H9 (cell line): ENCODE data around the gene MRPS26. TPM values are rescaled to one million over a fixed set of nuclear protein-coding genes. Genes with fewer than 3 reads are reported as not detected.

ENCODE experiments used
- DNase-seq: peaks from one replicate; pipeline ENCODE4 v3.0.0-alpha.2; 2017
- H2AFZ ChIP-seq: one replicate; pipeline ENCODE4 v1.6.1; 2013; ENCODE audit warnings: mild to moderate bottlenecking, low read length, control low read depth, moderate library complexity
- H2AK5ac ChIP-seq: 2 replicates; pipeline ENCODE4 v1.6.1; 2013; ENCODE audit warnings: low read length, control low read depth, mixed read lengths; ENCODE audit not compliant: insufficient read length
- H2BK120ac ChIP-seq: one replicate; pipeline ENCODE4 v1.6.1; 2013; ENCODE audit warnings: low read depth, mild to moderate bottlenecking, low read length, control low read depth, inconsistent platforms; ENCODE audit not compliant: poor library complexity, severe bottlenecking
- H2BK12ac ChIP-seq: 2 replicates; pipeline ENCODE4 v1.6.1; 2013; ENCODE audit warnings: low read length, control low read depth, mixed read lengths, low read depth; ENCODE audit not compliant: insufficient read length
- H2BK15ac ChIP-seq: 2 replicates; pipeline ENCODE4 v1.6.1; 2013; ENCODE audit warnings: low read depth, low read length, control low read depth
- H2BK20ac ChIP-seq: one replicate; pipeline ENCODE4 v1.6.1; 2013; ENCODE audit warnings: low read depth, mild to moderate bottlenecking, low read length, control low read depth, inconsistent platforms; ENCODE audit not compliant: poor library complexity, severe bottlenecking
- H2BK5ac ChIP-seq: 2 replicates; pipeline ENCODE4 v1.6.1; 2013; ENCODE audit warnings: low read length, control low read depth, mixed read lengths; ENCODE audit not compliant: insufficient read length
- H3K14ac ChIP-seq: 2 replicates; pipeline ENCODE4 v1.6.1; 2013; ENCODE audit warnings: low read length, control low read depth; ENCODE audit not compliant: insufficient read depth
- H3K18ac ChIP-seq: 2 replicates; pipeline ENCODE4 v1.6.1; 2013; ENCODE audit warnings: low read depth, mild to moderate bottlenecking, mixed read lengths, low read length, control low read depth; ENCODE audit not compliant: insufficient read length
- H3K23ac ChIP-seq: 2 replicates; pipeline ENCODE4 v1.6.1; 2013; ENCODE audit warnings: low read length, control low read depth, mixed read lengths, low read depth; ENCODE audit not compliant: insufficient read length
- H3K23me2 ChIP-seq: 2 replicates; pipeline ENCODE4 v1.6.1; 2013; ENCODE audit warnings: low read depth, mild to moderate bottlenecking, mixed read lengths, low read length, control low read depth; ENCODE audit not compliant: insufficient read length, poor library complexity, severe bottlenecking
- H3K27ac ChIP-seq: 2 replicates; pipeline ENCODE4 v1.5.1; 2013; ENCODE audit warnings: low read length, control low read depth, mixed read lengths, low read depth; ENCODE audit not compliant: insufficient read length
- H3K27me3 ChIP-seq: 2 replicates; pipeline ENCODE4 v1.6.1; 2013; ENCODE audit warnings: low read length, control low read depth, inconsistent platforms; ENCODE audit not compliant: insufficient read depth
- H3K4ac ChIP-seq: 2 replicates; pipeline ENCODE4 v1.6.1; 2013; ENCODE audit warnings: low read depth, mild to moderate bottlenecking, control low read depth, inconsistent platforms, low read length, moderate library complexity
- H3K4me1 ChIP-seq: 2 replicates; pipeline ENCODE4 v1.6.1; 2013; ENCODE audit warnings: low read length, control low read depth, inconsistent platforms; ENCODE audit not compliant: insufficient read depth
- H3K4me2 ChIP-seq: 2 replicates; pipeline ENCODE4 v1.6.1; 2013; ENCODE audit warnings: low read length, control low read depth, mixed read lengths; ENCODE audit not compliant: insufficient read length, insufficient read depth
- H3K56ac ChIP-seq: 2 replicates; pipeline ENCODE4 v1.6.1; 2013; ENCODE audit warnings: low read depth, mild to moderate bottlenecking, mixed read lengths, low read length, control low read depth; ENCODE audit not compliant: insufficient read length
- H3K79me1 ChIP-seq: 2 replicates; pipeline ENCODE4 v1.6.1; 2013; ENCODE audit warnings: low read depth, mild to moderate bottlenecking, moderate library complexity, low read length, control low read depth, inconsistent platforms; ENCODE audit not compliant: insufficient read depth, poor library complexity, severe bottlenecking
- H3K79me2 ChIP-seq: 2 replicates; pipeline ENCODE4 v1.6.1; 2013; ENCODE audit warnings: low read length, control low read depth, inconsistent platforms; ENCODE audit not compliant: insufficient read depth
- H3K9ac ChIP-seq: 2 replicates; pipeline ENCODE4 v1.6.1; 2013; ENCODE audit warnings: low read length, control low read depth, mixed read lengths; ENCODE audit not compliant: insufficient read length; ENCODE audit errors: extremely low read depth
- H3K9me3 ChIP-seq: one replicate; pipeline ENCODE4 v1.6.1; 2013; ENCODE audit warnings: low read depth, low read length, inconsistent platforms; ENCODE audit not compliant: control insufficient read depth
- H3T11ph ChIP-seq: one replicate; pipeline ENCODE4 v1.6.1; 2013; ENCODE audit warnings: mild to moderate bottlenecking, low read length, control low read depth, inconsistent platforms
- H4K20me1 ChIP-seq: one replicate; pipeline ENCODE4 v1.6.1; 2013; ENCODE audit not compliant: control insufficient read depth, insufficient read length, insufficient read depth
- H4K5ac ChIP-seq: 2 replicates; pipeline ENCODE4 v1.6.1; 2013; ENCODE audit warnings: low read depth, mild to moderate bottlenecking, mixed read lengths, low read length, control low read depth; ENCODE audit not compliant: insufficient read length
- H4K8ac ChIP-seq: replicated peaks from 2 replicates; pipeline ENCODE4 v1.6.1; 2013; ENCODE audit warnings: low read length, control low read depth, mixed read lengths, low read depth; ENCODE audit not compliant: insufficient read length
- H4K91ac ChIP-seq: 2 replicates; pipeline ENCODE4 v1.6.1; 2013; ENCODE audit warnings: low read depth, mild to moderate bottlenecking, moderate library complexity, mixed read lengths, low read length, control low read depth; ENCODE audit not compliant: insufficient read length
- H3K27ac Mint-ChIP-seq, 3 experiments: 2 replicates in 2 of 3; 3 replicates in 1 of 3; pipeline ENCODE4 v1.8.0; 2020 to 2021; ENCODE audit warnings: mixed read lengths in 3 of 3, mild to moderate bottlenecking in 1 of 3, moderate library complexity in 1 of 3
- H3K27me3 Mint-ChIP-seq: 2 replicates; pipeline ENCODE4 v1.8.0; 2021; ENCODE audit warnings: low read depth, mild to moderate bottlenecking, moderate library complexity, mixed read lengths
- H3K36me3 Mint-ChIP-seq, 3 experiments: 2 replicates in 2 of 3; 3 replicates in 1 of 3; pipeline ENCODE4 v1.8.0; 2020 to 2021; ENCODE audit warnings: low read depth in 3 of 3, mixed read lengths in 3 of 3; ENCODE audit not compliant: insufficient read depth in 1 of 3
- H3K4me1 Mint-ChIP-seq, 2 experiments: 2 replicates each; pipeline ENCODE4 v1.8.0; 2020; ENCODE audit warnings: mixed read lengths in 2 of 2
- H3K4me3 Mint-ChIP-seq, 2 experiments: 2 replicates in 1 of 2; 3 replicates in 1 of 2; pipeline ENCODE4 v1.8.0; 2020 to 2021; ENCODE audit warnings: mild to moderate bottlenecking in 2 of 2, mixed read lengths in 2 of 2, moderate library complexity in 1 of 2
- H3K9me3 Mint-ChIP-seq, 2 experiments: 2 replicates in 1 of 2; 3 replicates in 1 of 2; pipeline ENCODE4 v1.8.0; 2020; ENCODE audit warnings: mild to moderate bottlenecking in 2 of 2, mixed read lengths in 2 of 2, moderate library complexity in 1 of 2
- WGBS: extraction: QIAGEN DNeasy Blood & Tissue Kit; methylation state at CpG from one replicate; pipeline ENCODE4 v1.1.7; 2013; ENCODE audit warnings: missing lambda C conversion rate, low lambda C conversion rate, mixed read lengths; ENCODE audit not compliant: insufficient read length; ENCODE audit errors: extremely low coverage; 5-methylcytosine and 5-hydroxymethylcytosine counted together
- total RNA-seq: library from RNA; stranded (reverse); gene quantifications from 2 replicates; pipeline ENCODE4 v1.2.1, GENCODE V29; 2021
- TF ChIP-seq, protein P1 (sequence below): fragments of 200-600 bp; sonication (generic); conservative IDR thresholded peaks from 3 replicates; pipeline ENCODE4 v1.8.0; 2021; ENCODE audit warnings: antibody characterized with exemption, mild to moderate bottlenecking

The MRPS26 gene
- total RNA-seq, 1 experiment from 2014 or later: 97.6 TPM

- no peak overlapping the region for H4K91ac ChIP-seq
- no peak overlapping the region for H4K5ac ChIP-seq
- no peaks in the 10 kb centered on the region for H3K9me3 ChIP-seq
- no peak overlapping the region for H3K9ac ChIP-seq
- Mint-ChIP-seq H3K27me3 (no peaks in the 10 kb centered on the region), H3K27ac (no peak overlapping the region), H3K4me1 (no peaks in the 10 kb centered on the region), H3K9me3 (no peaks in the 10 kb centered on the region), H3K4me3 (no peak overlapping the region), H3K36me3 (peaks cover 16 to 66% (median 50%) of the 10 kb centered on the region in 3 experiments)
- no peak overlapping the region for H3K23ac ChIP-seq
- H3K56ac ChIP-seq: no peak overlapping the region
- H3K79me1 ChIP-seq: no peaks in the 10 kb centered on the region
- H3K14ac ChIP-seq: no peak overlapping the region
- no peak overlapping the region for H2BK15ac ChIP-seq
- H3K23me2 ChIP-seq: no peaks in the 10 kb centered on the region
- no CpG with 5 or more reads among the region's 2 CpGs for WGBS
- DNase-seq: no peak
- H3T11ph ChIP-seq: no peak overlapping the region
- H2BK120ac ChIP-seq: no peak overlapping the region
- no peak overlapping the region for H2AK5ac ChIP-seq
- H3K4ac ChIP-seq: no peak overlapping the region
- H2BK12ac ChIP-seq: no peak overlapping the region
- H3K27me3 ChIP-seq: no peaks in the 10 kb centered on the region
- no peak overlapping the region for H4K8ac ChIP-seq
- H2BK20ac ChIP-seq: no peak overlapping the region
- no peak overlapping the region for H3K18ac ChIP-seq
- no peaks in the 10 kb centered on the region for H3K4me1 ChIP-seq
- no peak overlapping the region for H2AFZ ChIP-seq
- no peaks in the 10 kb centered on the region for H3K79me2 ChIP-seq
- no peak overlapping the region for H3K27ac ChIP-seq
- no peak overlapping the region for H2BK5ac ChIP-seq
- H4K20me1 ChIP-seq: no peaks in the 10 kb centered on the region
- no peak overlapping the region for H3K4me2 ChIP-seq
- TF ChIP-seq, protein P1, sequence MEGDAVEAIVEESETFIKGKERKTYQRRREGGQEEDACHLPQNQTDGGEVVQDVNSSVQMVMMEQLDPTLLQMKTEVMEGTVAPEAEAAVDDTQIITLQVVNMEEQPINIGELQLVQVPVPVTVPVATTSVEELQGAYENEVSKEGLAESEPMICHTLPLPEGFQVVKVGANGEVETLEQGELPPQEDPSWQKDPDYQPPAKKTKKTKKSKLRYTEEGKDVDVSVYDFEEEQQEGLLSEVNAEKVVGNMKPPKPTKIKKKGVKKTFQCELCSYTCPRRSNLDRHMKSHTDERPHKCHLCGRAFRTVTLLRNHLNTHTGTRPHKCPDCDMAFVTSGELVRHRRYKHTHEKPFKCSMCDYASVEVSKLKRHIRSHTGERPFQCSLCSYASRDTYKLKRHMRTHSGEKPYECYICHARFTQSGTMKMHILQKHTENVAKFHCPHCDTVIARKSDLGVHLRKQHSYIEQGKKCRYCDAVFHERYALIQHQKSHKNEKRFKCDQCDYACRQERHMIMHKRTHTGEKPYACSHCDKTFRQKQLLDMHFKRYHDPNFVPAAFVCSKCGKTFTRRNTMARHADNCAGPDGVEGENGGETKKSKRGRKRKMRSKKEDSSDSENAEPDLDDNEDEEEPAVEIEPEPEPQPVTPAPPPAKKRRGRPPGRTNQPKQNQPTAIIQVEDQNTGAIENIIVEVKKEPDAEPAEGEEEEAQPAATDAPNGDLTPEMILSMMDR: no peak
These were observed 17.9 kb upstream of the MRPS26 start for GRCh38 chr20:3027987-3028386.
